Neural crest cell (in vitro differentiated cells): ENCODE measurements around the gene CRACR2B. TPM values are rescaled to one million over a fixed set of nuclear protein-coding genes. Genes with fewer than 3 reads are reported as not detected.

Experiments used
- DNase-seq: peaks from one replicate; pipeline ENCODE4 v3.0.0; 2021; ENCODE audit warnings: low read depth, mixed read lengths, low spot score
- H3K27ac Mint-ChIP-seq: one replicate; pipeline ENCODE4 v1.8.0; 2021; ENCODE audit warnings: mild to moderate bottlenecking, mixed read lengths; ENCODE audit not compliant: unreplicated experiment
- H3K27me3 Mint-ChIP-seq: 2 replicates; pipeline ENCODE4 v1.8.0; 2021; ENCODE audit warnings: low read depth, mild to moderate bottlenecking, mixed read lengths
- H3K36me3 Mint-ChIP-seq: 2 replicates; pipeline ENCODE4 v1.8.0; 2021; ENCODE audit warnings: low read depth, mild to moderate bottlenecking, mixed read lengths
- H3K4me1 Mint-ChIP-seq: 2 replicates; pipeline ENCODE4 v1.8.0; 2021; ENCODE audit warnings: mixed read lengths
- H3K4me3 Mint-ChIP-seq: one replicate; pipeline ENCODE4 v1.8.0; 2021; ENCODE audit warnings: mild to moderate bottlenecking, mixed read lengths
- H3K9me3 Mint-ChIP-seq: 2 replicates; pipeline ENCODE4 v1.8.0; 2021; ENCODE audit warnings: mixed read lengths
- CTCF ChIP-seq: fragments of 200-600 bp; sonication (generic); conservative IDR thresholded peaks from 2 replicates; pipeline ENCODE4 v1.5.0; 2021; ENCODE audit warnings: antibody characterized with exemption, mild to moderate bottlenecking
- total RNA-seq: library from RNA; stranded (reverse); gene quantifications from 2 replicates; pipeline ENCODE4 v1.2.1, GENCODE V29; 2021

The CRACR2B gene
- total RNA-seq, 1 donor from 2014 or later: 2.7 TPM

GRCh38 chr11:813072-813455 is 14.7 kb upstream of the CRACR2B start:
- Mint-ChIP-seq H3K27ac (no peak overlapping the region), H3K4me1 (peaks cover 23% of the 10 kb centered on the region), H3K4me3 (peak overlapping the region; percentile 89), H3K36me3 (peaks cover 5% of the 10 kb centered on the region), H3K27me3 (no peaks in the 10 kb centered on the region), H3K9me3 (no peaks in the 10 kb centered on the region)
- TF ChIP-seq CTCF: no peak
- no peak for DNase-seq

DNA sequence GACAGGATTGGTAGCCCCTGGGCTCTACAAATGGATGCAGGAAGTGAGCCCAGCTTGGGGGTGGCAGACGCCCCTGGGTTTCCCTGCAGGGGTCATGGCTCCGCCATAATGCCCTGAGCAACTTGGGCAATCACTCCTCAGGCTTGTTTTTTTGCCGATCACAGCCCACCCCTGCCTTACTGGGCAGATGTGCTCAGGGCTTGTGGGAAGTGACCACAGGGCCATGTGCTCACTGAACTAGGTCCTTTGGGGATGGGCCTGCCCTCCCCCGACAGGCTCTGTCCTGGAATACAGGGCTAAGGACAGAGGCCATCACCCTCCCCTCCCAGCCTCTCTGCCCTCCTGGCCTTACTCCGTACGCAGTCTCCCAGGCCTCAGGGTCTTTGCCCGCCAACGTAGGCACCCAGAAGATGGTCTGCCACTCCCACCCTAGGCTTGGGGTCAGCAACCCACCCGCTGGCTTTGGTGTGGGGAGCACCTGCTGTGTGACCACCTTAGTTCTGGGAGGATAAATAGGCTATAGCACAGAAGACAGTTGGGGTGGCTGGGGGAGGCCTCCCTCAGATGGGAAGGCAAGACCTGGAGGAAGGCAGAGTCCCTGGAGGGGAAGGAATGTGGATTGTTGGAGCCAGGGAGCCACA is 14.1 kb upstream of the CRACR2B start:
- DNase-seq: no peak
- no peak overlapping the region for H3K27ac Mint-ChIP-seq
- H3K4me1 Mint-ChIP-seq: peaks cover 20% of the 10 kb centered on the region

GRCh38 chr11:815675-816432 is 11.9 kb upstream of the CRACR2B start:
- H3K27me3 Mint-ChIP-seq: no peaks in the 10 kb centered on the region
- DNase-seq: no peak
- H3K27ac Mint-ChIP-seq: no peak overlapping the region
- no peaks in the 10 kb centered on the region for H3K9me3 Mint-ChIP-seq
- TF ChIP-seq CTCF: no peak
- peaks cover 8% of the 10 kb centered on the region for H3K4me1 Mint-ChIP-seq
- H3K36me3 Mint-ChIP-seq: peaks cover 5% of the 10 kb centered on the region
- H3K4me3 Mint-ChIP-seq: peak overlapping the region; percentile 76

More for the DNA sequence above, 14.1 kb upstream of the CRACR2B start:
- peaks cover 5% of the 10 kb centered on the region for H3K36me3 Mint-ChIP-seq
- H3K4me3 Mint-ChIP-seq: peak overlapping the region; percentile 15
- H3K9me3 Mint-ChIP-seq: no peaks in the 10 kb centered on the region
- TF ChIP-seq CTCF: no peak
- no peaks in the 10 kb centered on the region for H3K27me3 Mint-ChIP-seq

GRCh38 chr11:816433-816779 is 11.3 kb upstream of the CRACR2B start:
- Mint-ChIP-seq H3K27me3 (no peaks in the 10 kb centered on the region), H3K4me1 (peaks cover 2% of the 10 kb centered on the region), H3K9me3 (no peaks in the 10 kb centered on the region), H3K4me3 (peak overlapping the region; percentile 76), H3K36me3 (peaks cover 5% of the 10 kb centered on the region), H3K27ac (no peak overlapping the region)
- TF ChIP-seq CTCF: no peak
- DNase-seq: no peak

DNA sequence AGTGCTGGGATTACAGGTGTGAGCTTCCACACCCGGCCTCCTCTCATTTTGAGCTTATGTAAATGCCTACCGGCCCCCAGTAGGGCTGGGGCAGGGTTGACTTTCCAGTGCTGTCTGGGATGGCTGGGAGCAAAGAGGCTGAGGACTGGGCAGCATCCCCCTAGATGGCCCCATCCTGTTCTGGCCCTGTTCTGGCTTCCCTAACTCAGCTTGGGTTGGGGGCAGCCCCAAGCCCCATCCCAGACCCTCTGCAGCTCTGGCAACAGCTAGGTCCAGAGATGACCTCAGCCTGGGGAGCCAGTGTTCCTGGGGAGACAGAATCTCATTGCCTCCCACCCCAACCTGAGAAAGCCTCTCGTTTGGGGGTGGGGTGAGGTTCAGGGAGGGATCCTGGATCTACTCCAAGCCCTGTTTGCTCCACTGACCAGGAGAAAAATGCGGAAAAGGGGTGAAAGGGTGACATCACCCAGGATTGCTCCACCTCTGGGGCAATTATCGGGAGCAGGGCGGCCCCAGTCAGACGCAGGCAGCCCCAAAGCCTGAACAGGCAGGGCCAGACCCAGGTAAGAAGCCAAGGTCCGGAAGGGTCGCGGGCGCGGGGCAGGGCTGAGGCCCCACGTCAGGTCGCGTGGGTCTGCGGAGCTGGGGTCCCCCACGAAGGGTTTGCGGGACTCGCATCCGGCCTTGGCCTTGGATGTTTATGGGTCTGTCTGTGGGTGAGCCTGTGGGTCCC is 9.2 kb upstream of the CRACR2B start, which contains the start of gene PNPLA2:
PNPLA2 (plus strand) TSS at position 519 of the 733 bp plus-strand sequence. CDS start 805 bp downstream, outside the sequence.
- no peak within 1 kb of the TSS for H3K27ac Mint-ChIP-seq
- no peaks in the 10 kb centered on the region for H3K9me3 Mint-ChIP-seq
- H3K4me1 Mint-ChIP-seq: no peaks in the 10 kb centered on the region
- H3K27me3 Mint-ChIP-seq: no peaks in the 10 kb centered on the region
- no peak for DNase-seq
- no peak for TF ChIP-seq CTCF
- H3K36me3 Mint-ChIP-seq: peaks cover 2% of the 10 kb centered on the region
- peak within 1 kb of the TSS; percentile 91 for H3K4me3 Mint-ChIP-seq
